ENCODE data around the gene SURF4. TPM values are rescaled to one million over a fixed set of nuclear protein-coding genes. Genes with fewer than 3 reads are reported as not detected.

Gene SURF4
- total and polyA plus RNA-seq, 2 donors (not counting 1 experiment from before 2014, with no cell fraction given), result 34.7 to 43.8 TPM

- H3K9ac ChIP-seq (ENCODE audit: low read length), result no peak overlapping the region
- no peak overlapping the region for H3K4me3 ChIP-seq (ENCODE audit: control extremely low read depth in 1 of 5, extremely low read depth in 1 of 5, insufficient read depth in 1 of 5, low read depth in 2 of 5, low read length in 4 of 5)
- Mint-ChIP-seq H3K27me3 (no peaks in the 10 kb centered on the region), H3K9me3 (ENCODE audit: insufficient read depth) (no peaks in the 10 kb centered on the region), H3K4me3 (no peak overlapping the region), H3K27ac (no peak overlapping the region), H3K4me1 (peaks cover 2% of the 10 kb centered on the region)
- no peaks in the 10 kb centered on the region for H4K20me1 ChIP-seq (ENCODE audit: control insufficient read depth, insufficient read depth, low read length, poor library complexity, severe bottlenecking)
- TF ChIP-seq, protein P1, sequence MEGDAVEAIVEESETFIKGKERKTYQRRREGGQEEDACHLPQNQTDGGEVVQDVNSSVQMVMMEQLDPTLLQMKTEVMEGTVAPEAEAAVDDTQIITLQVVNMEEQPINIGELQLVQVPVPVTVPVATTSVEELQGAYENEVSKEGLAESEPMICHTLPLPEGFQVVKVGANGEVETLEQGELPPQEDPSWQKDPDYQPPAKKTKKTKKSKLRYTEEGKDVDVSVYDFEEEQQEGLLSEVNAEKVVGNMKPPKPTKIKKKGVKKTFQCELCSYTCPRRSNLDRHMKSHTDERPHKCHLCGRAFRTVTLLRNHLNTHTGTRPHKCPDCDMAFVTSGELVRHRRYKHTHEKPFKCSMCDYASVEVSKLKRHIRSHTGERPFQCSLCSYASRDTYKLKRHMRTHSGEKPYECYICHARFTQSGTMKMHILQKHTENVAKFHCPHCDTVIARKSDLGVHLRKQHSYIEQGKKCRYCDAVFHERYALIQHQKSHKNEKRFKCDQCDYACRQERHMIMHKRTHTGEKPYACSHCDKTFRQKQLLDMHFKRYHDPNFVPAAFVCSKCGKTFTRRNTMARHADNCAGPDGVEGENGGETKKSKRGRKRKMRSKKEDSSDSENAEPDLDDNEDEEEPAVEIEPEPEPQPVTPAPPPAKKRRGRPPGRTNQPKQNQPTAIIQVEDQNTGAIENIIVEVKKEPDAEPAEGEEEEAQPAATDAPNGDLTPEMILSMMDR (IDR thresholded peaks at IDR 0.05), result no peak
- TF ChIP-seq EZH2 (IDR thresholded peaks at IDR 0.05; ENCODE audit: borderline replicate concordance, insufficient read depth, low read depth, low read length, poor library complexity, severe bottlenecking), result no peak
- H3K79me2 ChIP-seq (ENCODE audit: control insufficient read depth, insufficient read depth, low read length), result peaks cover 1% of the 10 kb centered on the region
- no peak for DNase-seq
- peaks cover 3 to 7% of the 10 kb centered on the region in 2 donors for H3K4me1 ChIP-seq (ENCODE audit: control insufficient read depth in 2 of 2, insufficient read depth in 2 of 2, low read length in 2 of 2)
- no peaks in the 10 kb centered on the region for H3K36me3 ChIP-seq (replicated peaks in 1 of 2; ENCODE audit: control extremely low read depth in 1 of 2, control insufficient read depth in 1 of 2, extremely low read depth in 1 of 2, insufficient read depth in 2 of 2, low read length in 1 of 2)
- 100% methylated on average over 1 of the region's 4 CpGs for WGBS (ENCODE audit: insufficient coverage)
- H2AFZ ChIP-seq (ENCODE audit: insufficient read depth, low read depth, low read length, poor library complexity, severe bottlenecking), result no peak overlapping the region
- ATAC-seq (ENCODE audit: low read depth), result no peak
- ChIA-PET POLR2A (no interaction called here), CTCF (interaction anchor here (1.1 kb wide), 1 partner anchor 33 kb away, joined by 3 read pairs; no protein-coding TSS in a partner anchor)
- intact Hi-C loops (cut with micrococcal nuclease), result no loop called here
- no peaks in the 10 kb centered on the region for H3K27me3 ChIP-seq (replicated peaks in 1 of 4; ENCODE audit: control extremely low read depth in 1 of 4, control insufficient read depth in 3 of 4, insufficient read depth in 4 of 4, low read length in 3 of 4)
- no peak overlapping the region for H3K27ac ChIP-seq (ENCODE audit: low read length in 2 of 2)
- no peaks in the 10 kb centered on the region for H3K9me3 ChIP-seq (ENCODE audit: control extremely low read depth in 1 of 3, control insufficient read depth in 2 of 3, insufficient read depth in 1 of 3, low read length in 2 of 3)
- H3K4me2 ChIP-seq (replicated peaks; ENCODE audit: low read depth, low read length, poor library complexity, severe bottlenecking), result no peak overlapping the region
Measured at GRCh38 chr9:133380734-133381133, 4.9 kb upstream of the SURF4 start.

DNA sequence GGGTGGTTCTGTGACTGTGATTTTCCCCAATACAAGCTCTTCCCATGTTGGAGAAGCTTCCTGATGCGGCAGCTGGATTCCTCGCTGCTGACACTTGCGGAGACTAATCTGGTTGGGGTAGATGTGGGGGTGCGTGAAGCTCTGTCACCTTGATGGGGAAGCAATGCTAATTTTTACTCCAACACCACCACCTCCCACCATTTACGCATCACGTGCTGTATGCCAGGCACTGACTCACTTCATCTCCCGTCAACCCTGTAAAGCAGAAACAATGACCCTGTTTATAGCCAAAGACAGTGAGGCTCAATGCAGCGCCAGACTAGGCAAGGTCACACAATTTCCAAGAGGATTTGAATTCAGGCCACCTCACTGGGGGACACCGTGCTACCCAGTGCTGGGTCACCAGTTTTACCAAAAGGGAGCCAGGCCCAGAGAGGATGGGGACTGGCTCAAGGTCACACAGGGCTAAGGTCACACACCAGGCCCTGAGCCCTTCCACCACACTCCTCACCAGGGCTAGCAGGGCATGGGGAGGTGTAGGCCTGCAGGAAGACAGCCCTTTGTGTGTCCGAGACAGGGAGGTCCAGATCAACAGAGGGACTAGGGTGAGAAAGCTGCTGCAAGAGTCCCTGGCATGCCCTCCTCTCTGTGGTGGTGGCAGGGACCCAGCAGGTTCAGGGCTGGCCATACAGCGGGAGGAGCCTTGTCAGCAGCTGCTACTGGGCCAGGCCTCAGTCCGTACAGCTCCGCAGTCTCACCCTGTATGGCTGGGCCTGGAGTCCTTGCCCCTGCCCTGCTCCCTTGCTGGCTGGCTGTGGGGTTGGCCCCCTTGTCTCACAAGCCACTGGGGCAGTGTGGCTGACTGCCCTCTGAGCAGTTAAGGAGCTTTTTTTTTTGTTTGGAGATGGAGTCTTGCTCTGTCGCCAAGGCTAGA is 3.6 kb upstream of the SURF4 start:
- WGBS (ENCODE audit: insufficient coverage), result 96% methylated on average over 9 of the region's 14 CpGs
- peaks cover 9% of the 10 kb centered on the region for H3K4me1 Mint-ChIP-seq
- POLR2A ChIA-PET, result no interaction called here
- Histone ChIP-seq H3K27me3 (replicated peaks in 1 of 4; ENCODE audit: control extremely low read depth in 1 of 4, control insufficient read depth in 3 of 4, insufficient read depth in 4 of 4, low read length in 3 of 4) (no peaks in the 10 kb centered on the region), H3K4me1 (ENCODE audit: control insufficient read depth in 2 of 2, insufficient read depth in 2 of 2, low read length in 2 of 2) (peaks cover 11 to 16% of the 10 kb centered on the region in 2 donors), H3K27ac (ENCODE audit: low read length in 2 of 2) (no peak overlapping the region), H3K9me3 (ENCODE audit: control extremely low read depth in 1 of 3, control insufficient read depth in 2 of 3, insufficient read depth in 1 of 3, low read length in 2 of 3) (no peaks in the 10 kb centered on the region), H3K36me3 (replicated peaks in 1 of 2; ENCODE audit: control extremely low read depth in 1 of 2, control insufficient read depth in 1 of 2, extremely low read depth in 1 of 2, insufficient read depth in 2 of 2, low read length in 1 of 2) (no peaks in the 10 kb centered on the region), H4K20me1 (ENCODE audit: control insufficient read depth, insufficient read depth, low read length, poor library complexity, severe bottlenecking) (peaks cover 12% of the 10 kb centered on the region), H3K79me2 (ENCODE audit: control insufficient read depth, insufficient read depth, low read length) (peaks cover 14% of the 10 kb centered on the region), H2AFZ (ENCODE audit: insufficient read depth, low read depth, low read length, poor library complexity, severe bottlenecking) (no peak overlapping the region), H3K9ac (ENCODE audit: low read length) (no peak overlapping the region), H3K4me3 (ENCODE audit: control extremely low read depth in 1 of 5, extremely low read depth in 1 of 5, insufficient read depth in 1 of 5, low read depth in 2 of 5, low read length in 4 of 5) (no peak overlapping the region), H3K4me2 (replicated peaks; ENCODE audit: low read depth, low read length, poor library complexity, severe bottlenecking) (no peak overlapping the region)
- no peak overlapping the region for H3K4me3 Mint-ChIP-seq
- CTCF ChIA-PET, result interaction anchor here (1.1 to 1.3 kb wide), 3 partner anchors 20 to 35 kb away, joined by 3 read pairs; no protein-coding TSS in a partner anchor
- ATAC-seq (ENCODE audit: low read depth) (no peak), DNase-seq (no peak)
- intact Hi-C loops (cut with micrococcal nuclease), result no loop called here
- H3K9me3 Mint-ChIP-seq (ENCODE audit: insufficient read depth), result no peaks in the 10 kb centered on the region
- no peaks in the 10 kb centered on the region for H3K27me3 Mint-ChIP-seq
- no peak for TF ChIP-seq EZH2 (IDR thresholded peaks at IDR 0.05; ENCODE audit: borderline replicate concordance, insufficient read depth, low read depth, low read length, poor library complexity, severe bottlenecking)
- TF ChIP-seq, protein P1 (IDR thresholded peaks at IDR 0.05), result no peak
- no peak overlapping the region for H3K27ac Mint-ChIP-seq
